GM12872 (cell line): ENCODE results near the gene MTA3.

Experiments
- CTCF ChIP-seq: IDR thresholded peaks from 3 replicates; pipeline ENCODE4 v1.5.1; 2011; ENCODE audit warnings: low read depth, mild to moderate bottlenecking, low read length, moderate library complexity; ENCODE audit not compliant: insufficient read depth

MTA3 gene

GRCh38 chr2:42802150-42802549 lies 233.7 kb downstream of the MTA3 start:
- no peak for TF ChIP-seq CTCF

- no peak for TF ChIP-seq CTCF
Measured at GRCh38 chr2:42804338-42804737, 235.9 kb downstream of the MTA3 start.

GRCh38 chr2:42804891-42805290 lies 236.5 kb downstream of the MTA3 start:
- TF ChIP-seq CTCF = no peak
